Globus pallidus (tissue), 1 donor: ENCODE data around the gene CCDC50.

ENCODE experiments used
- DNase-seq: peaks from one replicate; pipeline ENCODE4 v3.0.0-alpha.2; 2015; ENCODE audit warnings: low spot score

The CCDC50 gene

DNA sequence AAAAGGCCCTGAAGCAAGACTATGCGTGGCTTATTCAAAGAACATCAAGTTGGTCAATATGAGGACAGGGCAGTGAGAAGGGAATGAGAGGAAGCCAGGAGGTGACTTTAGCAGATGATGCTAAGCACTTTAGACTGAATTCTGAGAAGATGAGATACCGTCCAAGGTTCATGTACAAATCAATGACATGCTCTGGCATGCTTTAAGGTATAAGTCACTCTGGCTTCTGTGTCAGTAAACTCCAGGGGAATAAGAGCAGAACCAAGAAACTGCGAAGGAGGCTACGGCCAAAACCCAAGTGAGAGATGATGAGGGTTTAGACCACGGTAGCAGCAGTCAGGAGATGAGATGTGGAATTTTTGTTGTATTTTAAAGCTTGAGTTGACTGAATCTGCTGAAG lies 8.9 kb upstream of the CCDC50 start:
- no peak for DNase-seq

DNA sequence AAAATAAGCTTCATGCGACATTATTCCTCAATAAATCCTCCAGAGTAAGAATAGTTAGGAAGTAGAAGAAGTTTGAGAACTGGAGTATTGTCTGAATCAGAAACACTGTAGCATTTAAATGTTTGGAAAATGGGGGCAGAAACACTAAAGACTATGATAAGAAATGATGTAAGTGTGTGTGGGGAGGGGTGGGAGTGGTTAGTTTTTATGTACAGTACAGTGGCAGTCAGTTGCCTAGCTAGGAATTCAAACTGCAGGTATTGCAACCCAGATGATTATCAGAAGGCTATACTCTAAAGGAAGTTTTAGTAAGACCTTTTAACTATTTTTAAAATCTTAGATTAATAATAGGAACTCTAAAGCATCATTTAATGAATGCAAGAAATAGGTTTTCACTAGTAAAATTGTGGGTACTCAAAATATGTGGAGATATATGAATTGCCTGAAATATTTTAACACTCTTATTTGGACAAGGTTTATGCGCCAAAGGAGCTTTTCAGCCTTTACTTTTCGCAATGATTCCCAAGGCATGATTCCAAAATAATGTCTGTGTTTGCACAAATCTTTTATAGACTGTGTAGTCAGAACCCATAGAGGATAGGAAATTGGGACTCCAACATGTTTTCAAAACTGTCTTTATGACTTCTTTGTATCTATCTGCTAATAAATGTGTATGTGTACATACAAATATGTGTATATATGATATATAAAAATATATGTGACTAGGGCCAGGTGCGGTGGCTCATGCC lies 8.0 kb upstream of the CCDC50 start:
- DNase-seq, result no peak

DNA sequence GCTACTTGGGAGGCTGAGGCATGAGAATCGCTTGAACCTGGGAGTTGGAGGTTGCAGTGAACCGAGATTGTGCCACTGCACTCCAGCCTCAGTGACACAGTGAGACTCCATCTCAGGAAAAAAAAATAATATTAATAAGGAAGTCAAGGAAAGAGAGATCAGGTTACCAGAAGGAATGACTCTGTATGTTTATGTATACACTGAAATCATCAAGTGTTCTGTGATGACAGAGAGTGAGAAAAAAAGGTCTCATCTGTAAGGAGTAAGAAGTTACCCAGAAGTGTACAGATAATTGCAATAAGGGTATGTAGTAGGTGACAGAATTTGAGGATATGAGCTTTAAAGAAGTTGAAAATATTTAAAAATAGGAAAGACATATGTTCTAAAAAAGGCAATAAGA lies 4.3 kb upstream of the CCDC50 start:
- no peak for DNase-seq

DNA sequence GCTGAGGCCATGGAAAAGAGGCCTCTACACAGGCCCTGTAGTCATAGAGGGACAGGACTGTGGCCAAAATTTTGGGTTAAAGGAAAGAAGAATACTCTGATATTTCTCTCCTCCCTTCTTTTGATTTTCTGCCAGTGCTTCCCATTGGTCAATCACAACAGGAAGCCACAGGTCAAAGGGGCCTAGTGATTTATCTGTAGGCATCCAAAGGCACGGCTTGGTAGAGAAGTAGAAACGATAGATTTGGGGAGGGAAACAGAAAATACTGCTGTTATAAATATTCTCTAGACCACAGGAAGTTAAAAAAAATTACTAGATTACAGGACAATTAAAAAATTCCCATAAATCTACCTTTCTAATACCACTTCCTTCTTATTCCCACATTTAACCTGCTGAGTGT lies 1.7 kb upstream of the CCDC50 start:
- DNase-seq, result no peak

DNA sequence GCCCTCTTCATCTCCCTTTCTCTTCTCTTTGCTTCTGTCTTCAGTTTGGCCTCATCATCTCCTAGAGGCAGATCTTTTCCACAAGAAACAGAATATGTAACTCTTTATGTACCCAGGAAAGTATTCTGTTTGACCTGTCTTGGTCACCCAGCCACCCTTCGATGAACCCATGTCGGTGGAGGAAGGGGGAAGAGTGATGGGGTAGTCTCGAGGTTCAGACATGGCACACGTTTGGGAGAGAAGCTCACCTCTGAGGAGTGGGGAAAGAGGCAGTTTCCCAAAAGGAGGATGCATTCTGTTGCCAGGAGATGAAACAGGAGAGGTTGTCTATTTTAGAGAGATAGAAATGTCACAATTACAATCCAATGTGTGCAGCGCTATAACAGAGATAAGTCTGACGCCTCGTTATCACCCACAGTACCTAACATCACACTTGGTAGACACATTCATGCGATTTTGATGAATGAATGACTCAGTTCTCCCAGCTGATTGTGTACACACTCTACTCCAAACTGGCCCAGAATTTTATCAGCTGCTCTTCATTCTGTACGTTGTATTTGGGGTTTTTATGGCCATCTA lies 722 bp upstream of the CCDC50 start:
- DNase-seq, result no peak

DNA sequence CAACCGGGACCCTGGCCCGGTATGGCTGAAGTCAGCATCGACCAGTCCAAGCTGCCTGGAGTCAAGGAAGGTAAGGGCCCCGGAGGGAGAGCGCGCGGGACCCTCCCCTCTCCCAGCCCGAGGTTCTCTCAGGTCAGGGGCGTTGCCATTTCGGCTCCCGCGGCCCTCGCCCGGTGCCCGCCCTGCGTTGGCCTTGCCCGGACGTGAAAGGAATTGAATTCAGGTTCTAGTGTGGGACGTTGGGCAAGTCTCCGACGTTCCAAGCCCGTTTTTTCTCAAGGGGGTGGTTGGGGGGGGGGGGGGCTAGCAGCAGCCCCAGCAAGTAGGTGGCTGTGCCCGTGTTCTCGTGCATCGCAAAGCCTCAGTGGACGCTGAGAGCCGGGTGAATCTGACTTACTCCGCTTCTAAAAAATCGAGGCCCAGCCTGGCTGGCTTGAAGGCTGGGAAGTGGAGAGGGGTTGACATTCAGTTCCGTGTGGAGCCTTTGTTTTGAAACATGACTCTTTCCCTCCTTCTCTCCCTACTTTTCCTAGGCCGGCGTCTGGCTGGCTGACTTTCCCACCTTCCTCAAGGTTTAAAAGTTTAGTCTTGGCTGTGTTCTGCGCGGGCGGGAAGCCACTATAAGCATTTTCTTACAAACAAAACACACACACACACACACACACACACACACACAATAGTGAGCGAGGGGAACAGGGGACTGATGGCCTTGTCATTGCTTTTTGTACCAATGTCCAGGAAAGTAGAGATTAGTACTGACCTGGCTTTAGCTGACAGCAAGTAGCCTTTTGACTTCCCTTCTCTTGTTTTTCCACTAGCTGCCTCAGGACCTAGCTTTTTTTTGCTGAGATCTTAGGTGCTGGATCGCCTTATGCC lies 698 bp downstream of the CCDC50 start, which contains the start of gene UTS2B:
Gene UTS2B, minus strand, starts transcription at position 873 of the 876 bp plus-strand sequence. CDS start 48,337 bp downstream, outside the sequence.
- peak; percentile 37 for DNase-seq

DNA sequence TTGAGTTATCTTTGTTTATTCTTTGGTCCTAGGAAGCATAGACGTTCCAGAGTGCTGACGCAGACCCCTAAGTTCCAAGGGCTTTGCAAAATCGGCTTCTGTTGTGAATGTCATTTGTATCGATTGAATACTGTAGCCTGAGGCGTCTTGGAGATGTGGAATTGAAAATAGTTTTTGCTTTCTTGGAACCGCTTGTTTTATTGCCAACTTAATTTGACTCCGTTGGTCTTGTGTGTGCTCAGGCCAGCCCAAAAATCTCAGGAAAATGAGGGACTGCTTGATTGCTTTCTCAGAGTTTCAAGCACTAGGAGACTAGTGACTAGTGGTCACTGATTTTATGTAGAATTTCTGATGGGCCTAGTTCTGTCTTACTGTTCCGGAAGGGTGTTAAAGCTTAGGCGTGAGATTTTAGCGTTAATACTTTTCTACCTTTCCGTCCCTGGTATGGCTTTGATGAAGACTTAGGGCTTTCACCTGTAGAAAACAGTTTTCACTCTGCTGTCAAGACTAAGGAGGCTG lies 1.4 kb downstream of the CCDC50 start:
- no peak for DNase-seq

DNA sequence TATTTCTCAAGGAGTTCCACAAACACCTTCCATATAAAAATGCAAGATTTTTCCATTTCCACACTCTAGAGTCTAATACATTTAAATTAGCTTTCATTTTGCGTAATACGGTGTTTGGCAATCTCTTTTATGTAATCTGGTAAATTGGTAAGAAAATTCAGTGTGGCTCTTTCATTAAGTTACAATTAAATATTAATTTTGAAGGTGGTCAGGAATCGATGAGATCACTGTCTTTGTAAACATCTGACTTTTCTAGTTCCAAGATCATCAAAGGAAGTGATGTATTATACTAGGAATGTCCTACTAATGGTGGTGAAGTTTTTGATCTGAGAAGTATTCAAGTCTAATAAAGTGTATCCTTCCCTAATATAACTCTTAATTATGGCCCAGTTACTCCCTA lies 2.2 kb downstream of the CCDC50 start:
- no peak for DNase-seq

DNA sequence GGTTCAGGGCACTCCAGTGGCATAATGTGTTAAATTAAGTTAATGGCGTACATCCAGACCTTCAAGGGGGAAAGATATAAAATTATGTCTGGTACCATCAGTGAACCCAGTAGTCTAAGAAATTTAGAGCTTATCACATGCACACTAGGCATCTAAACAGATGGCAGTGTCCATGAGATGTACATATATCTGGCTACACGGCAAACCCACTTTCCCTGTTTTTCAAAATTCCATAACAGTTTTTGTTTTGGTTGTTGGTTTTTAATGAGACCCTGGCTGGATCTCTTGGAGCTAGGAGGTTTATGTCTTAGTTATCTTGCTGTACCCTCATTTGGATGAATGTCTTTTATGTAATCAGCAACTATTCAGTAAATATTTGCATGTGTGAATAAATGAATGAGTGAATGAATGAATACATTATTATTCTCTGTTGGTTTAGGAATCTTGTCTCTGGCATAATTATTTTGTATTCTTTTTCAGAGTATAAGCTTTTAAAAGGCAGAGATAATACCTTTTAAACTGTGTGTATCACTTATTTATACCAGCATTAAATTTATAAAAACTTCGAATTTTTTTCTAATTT lies 4.2 kb downstream of the CCDC50 start:
- DNase-seq, result no peak

DNA sequence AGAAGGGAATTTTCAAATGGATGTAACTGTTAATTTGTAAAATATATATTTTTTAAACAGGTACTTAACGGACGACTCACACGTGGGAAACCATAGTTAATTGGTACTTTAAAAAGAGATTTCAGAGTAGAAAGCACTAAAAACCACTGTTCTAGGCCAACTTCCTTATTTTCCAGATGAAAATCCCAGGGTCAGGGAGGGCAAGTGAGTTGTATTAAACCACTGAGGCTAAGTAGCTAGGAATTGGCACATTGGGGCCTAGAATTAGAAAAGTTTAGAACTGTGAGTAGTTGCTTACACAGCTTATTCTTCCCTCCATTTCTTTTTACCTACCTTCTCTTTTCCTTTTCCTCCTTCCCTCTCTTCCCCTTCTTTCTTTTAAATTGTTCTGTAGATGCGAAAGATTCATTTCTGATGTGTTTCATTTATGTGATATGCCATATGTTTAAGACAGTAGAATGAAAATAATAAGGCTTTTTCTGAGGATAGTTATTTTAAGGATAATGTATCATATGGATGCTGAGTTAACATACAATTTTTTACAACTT lies 5.2 kb downstream of the CCDC50 start:
- no peak for DNase-seq

DNA sequence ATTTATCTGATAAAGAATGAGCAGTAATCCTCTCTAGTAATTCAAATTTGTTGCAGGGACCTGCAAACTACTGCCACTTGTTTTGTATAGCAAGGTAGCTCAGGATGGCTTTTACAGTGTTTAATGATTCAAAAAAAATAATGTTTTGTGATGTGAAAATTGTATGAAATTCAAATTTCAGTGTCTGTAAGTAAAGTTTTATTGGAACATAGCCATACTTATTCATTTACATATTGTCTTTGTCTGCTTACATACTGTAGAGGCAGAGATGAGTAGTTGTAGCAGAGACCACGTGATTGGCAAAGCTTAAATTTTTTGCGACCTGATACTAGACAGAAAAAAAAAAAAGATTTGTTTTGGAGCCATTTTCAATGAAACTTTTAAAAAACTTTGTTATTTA lies 7.6 kb downstream of the CCDC50 start:
- DNase-seq, result no peak

DNA sequence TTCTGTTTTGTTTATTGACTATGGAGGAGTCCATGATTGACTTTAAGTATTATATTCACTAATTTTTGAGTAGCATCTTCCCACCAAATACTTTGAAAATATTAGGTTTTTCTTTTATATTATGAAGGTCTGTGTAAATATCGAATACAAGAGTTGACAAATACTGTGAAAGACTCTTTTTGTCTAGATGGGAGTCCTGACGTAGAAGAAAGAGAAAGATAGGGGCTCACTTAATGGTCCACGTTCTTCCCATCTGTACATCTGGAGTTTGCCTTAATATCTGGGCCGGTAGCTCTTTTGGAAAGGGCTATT lies 8.9 kb downstream of the CCDC50 start:
- DNase-seq, result no peak

DNA sequence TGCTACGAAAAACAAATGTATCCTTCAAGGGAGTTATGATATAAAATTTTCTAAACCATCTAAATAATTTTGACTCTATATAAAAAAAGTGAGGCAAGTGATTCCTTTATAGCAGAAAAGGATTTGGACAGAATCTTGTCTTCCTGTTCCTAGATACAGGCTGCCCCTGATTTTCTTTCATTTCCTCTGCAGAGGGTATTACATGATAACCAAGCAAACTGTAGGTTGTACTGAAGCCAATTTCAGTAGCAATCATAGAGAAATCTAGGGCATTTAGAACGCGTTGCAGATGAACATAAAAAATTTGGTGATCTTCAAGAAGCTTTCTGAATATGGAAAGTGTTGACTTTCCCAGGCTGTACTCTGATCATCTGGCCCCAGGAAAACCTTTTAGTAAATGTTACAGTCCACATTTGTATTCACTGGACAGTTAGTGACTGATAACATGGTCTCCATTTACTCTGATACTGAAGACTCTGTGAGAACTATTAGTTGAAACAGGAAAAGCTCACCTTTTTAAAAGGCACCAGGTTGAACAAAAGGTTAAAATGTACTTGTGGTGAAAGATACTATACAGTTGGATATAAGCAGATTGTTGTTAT lies 10.2 kb downstream of the CCDC50 start:
- DNase-seq, result no peak

DNA sequence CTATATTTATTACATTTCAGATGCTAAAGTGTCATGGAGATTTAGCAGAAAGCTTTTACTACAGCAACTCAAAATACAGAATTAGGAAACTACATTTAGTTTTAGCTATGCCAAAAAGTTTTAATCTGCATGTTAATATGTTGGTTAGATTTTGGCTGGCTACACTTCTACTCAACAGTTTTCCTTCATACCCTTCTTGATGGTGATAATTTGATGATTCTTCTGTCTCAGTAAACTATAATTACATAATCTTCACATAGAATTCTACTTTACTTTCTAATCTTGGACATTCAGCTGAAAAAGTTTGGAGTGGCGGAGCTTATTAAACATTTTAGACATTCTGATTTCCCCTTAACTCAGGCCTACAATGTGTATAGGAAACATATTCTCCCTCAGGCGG lies 11.2 kb downstream of the CCDC50 start:
- no peak for DNase-seq

DNA sequence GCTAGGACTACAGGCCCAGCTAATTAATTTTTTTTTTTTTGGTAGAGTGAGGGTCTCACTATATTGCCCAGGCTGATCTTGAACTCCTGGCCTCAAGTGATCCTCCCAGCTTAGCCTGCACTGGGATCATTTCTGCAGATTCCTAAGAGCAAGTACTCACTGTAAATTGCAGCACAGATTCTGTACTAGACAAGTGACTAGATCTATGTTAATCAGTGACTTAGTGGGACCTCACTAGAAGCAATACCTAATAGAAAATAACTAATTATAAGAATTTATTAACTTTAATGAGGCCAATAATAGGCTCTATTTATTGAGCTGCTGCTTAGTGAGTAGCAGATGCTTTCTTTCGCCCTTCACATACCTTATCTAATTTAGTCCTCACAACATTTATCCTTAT lies 11.8 kb downstream of the CCDC50 start:
- no peak for DNase-seq

DNA sequence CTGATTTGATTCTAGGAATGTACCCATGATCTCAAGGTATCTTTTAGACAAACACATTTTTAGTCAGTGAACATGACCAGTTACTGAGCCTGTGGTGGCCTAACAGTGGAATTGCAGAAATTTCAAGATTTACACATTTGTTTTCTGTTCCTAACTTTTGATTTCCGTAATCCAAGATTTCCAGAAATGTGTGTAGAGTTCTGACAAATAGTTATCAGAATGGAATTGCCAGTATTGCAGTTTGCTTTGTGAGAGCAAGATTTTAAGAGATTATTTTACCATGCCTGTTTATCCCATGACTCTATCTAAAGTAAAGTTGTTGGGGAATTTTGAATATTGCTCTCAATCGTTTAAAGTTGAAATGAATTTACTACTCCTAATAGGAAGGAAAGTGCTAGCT lies 12.8 kb downstream of the CCDC50 start:
- DNase-seq, result no peak

DNA sequence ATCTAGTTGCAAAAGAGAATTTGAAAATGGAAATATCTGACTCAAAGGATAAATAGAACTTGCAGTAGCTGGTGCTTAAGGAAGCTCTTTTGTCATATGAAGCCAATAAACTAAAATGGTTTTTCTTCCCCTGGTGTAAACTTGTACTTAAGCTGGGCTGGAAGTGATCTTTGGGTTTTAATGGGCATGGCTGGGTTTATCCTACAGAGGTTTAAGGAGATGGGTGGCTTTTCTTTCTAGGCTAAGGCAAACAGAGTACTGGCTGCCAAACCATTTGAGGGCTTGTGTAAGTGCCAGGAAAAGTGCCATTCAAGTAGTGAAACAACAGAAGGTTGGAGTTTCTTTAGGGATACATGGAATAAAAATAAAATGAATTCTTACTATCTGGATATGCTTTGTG lies 13.2 kb downstream of the CCDC50 start:
- no peak for DNase-seq

DNA sequence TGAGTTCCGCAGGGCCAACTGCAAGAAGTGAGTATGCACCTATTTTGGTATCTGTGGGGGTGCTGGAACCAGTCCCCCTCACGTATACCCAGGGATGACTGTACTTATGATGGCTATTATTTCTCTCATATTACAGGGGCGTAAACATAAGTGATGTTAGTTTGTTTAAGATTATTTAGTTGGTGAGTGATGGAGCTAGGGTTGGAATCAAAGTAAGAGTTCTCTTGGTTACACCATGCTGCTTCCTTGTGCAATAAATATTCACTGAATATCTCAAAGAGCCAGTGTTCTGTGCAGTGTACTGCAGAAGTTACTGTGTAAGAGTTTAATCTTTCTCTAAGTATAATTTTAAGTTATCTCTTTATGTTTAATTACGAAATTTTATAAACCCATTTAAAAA lies 13.9 kb downstream of the CCDC50 start:
- DNase-seq, result no peak

DNA sequence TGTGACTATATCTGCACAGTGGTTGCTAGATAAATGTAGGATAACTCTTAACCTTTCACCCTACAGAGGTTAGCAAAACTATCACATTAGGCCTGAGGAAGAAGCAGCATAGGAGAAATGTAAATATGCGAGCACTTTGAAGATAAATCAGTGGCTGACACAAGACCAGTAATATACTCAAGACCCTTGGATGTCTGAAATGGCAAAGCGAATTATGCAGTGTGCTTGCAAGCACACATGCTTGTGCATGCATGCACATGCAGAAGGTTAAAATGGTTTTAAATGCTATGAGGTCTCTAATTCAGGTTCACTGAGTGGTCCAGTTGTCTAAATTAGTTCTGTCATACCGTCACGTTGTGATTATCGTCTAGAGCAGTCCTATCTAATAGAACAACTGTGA lies 14.7 kb downstream of the CCDC50 start:
- DNase-seq, result no peak

DNA sequence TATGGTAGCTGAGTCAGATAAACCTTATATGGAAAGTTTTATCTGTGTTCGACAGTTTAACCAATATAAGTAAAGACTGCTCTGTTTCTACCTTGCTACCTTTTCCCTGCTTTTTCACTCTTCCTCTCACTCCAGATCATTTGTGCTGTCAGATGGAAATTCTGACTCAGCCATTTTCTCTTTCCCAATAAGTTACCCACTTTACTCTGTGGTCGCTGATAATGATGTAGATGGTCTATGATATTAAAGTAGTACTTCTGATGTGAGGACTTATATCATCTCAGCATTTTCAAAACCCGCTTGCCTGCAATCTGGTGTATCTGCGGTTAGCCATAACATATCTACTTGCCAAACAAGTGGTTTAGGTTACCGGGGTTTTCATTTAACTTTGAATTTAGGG lies 16.1 kb downstream of the CCDC50 start:
- DNase-seq, result no peak

DNA sequence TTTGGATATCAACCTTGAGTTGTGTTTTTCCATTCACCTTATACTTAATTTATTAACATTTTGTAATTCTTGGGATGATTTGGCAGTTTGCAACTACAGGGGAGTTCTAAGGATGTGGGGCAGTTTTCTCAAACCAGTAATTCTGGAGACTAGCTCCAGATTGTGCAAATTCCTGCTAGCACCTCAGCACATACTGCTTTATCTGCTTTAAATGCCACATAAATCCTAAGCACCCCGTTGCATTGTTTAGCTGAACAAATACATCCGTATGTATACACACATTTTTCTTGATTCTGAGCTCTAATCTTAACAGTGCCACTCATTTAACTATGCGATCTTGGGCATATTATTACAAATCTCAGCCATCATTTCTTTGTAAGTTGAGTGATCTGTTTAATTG lies 18.0 kb downstream of the CCDC50 start:
- DNase-seq, result no peak

DNA sequence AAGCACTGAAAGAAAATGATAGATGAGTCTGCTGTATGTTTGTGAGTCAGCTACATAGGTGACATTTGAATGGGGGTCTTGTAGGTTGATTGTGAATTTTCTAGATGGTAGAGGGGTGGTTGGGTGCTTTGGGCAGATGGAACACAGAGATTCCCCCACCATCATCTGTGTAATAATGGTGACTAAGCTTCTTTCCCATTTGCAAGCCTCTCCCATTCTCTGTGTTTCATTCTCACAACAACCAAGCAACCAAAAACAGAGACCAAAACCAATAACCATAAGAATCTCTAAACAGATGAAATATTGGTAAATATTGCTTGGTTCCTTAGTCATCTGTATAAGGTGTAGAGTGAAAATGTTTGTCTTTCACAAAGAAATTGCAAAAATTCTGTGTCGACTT lies 18.9 kb downstream of the CCDC50 start:
- no peak for DNase-seq
